ENCODE data around the gene SEC24C. TPM values are rescaled to one million over a fixed set of nuclear protein-coding genes. Genes with fewer than 3 reads are reported as not detected.

Gene SEC24C
- total and polyA plus RNA-seq, 2 of the 4 experiments (the other 2 are of a cell fraction): 74.2 to 88.9 TPM

DNA sequence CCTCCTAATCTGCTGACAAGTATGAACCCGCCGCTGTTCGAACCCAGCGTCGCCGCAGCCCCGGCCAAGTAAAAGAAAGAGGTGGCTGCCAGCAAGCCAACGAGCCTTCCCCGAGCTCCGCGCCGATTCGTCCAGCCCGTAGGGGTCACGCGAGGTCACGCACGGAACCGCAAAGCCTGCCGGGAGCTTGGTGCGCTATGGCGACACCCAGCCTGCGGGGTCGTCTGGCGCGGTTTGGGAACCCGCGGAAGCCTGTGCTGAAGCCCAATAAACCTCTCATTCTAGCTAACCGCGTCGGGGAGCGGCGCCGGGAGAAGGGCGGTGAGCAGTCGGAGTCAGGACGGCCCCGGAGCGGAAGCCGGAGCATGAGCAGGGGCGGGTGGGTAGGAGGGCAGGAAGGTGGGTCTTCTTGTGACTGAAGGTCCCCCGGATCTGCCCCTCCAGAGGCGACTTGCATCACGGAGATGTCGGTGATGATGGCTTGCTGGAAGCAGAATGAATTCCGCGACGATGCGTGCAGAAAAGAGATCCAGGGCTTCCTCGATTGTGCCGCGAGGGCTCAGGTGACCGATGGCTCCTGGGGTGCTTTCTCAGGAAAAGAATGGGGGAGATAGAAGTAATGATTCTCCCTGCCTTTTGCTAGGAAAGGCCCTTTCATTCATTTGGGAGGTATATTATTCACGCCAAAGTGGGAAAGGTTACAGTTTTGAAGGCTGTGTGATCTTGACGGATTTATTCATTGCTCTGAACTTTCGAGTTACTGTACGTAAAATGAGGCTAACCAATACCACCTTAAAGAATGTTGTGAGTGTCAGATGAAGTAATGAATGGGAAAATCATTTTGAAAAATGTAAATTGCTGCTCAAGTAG lies 37.9 kb downstream of the SEC24C start, which contains the start of gene CHCHD1:
Gene CHCHD1, plus strand, starts transcription at position 170 of the 870 bp plus-strand sequence. Its CDS starts 28 bp downstream, at position 198.
- Histone ChIP-seq H3K4me3 (ENCODE audit: insufficient read depth, low read depth, low read length) (peak within 1 kb of the TSS; percentile 92), H2BK20ac (ENCODE audit: low read depth, low read length) (no peak within 1 kb of the TSS), H2AK9ac (replicated peaks; ENCODE audit: low read depth, low read length, poor library complexity) (peak within 1 kb of the TSS; percentile 88), H3K56ac (ENCODE audit: extremely low read depth, insufficient read depth, low read length) (peak within 1 kb of the TSS; percentile 88), H3K27me3 (ENCODE audit: control insufficient read depth, insufficient read depth, low read length) (no peaks in the 10 kb centered on the region), H3K79me1 (ENCODE audit: low read depth in 1 of 2, low read length in 2 of 2) (peaks cover 18 to 53% of the 10 kb centered on the region in 2 experiments), H4K91ac (ENCODE audit: insufficient read depth, low read depth, low read length) (peak within 1 kb of the TSS; percentile 82), H3K23ac (ENCODE audit: low read depth, low read length) (peak within 1 kb of the TSS; percentile 85), H3K36me3 (ENCODE audit: control insufficient read depth, insufficient read depth, low read length) (peaks cover 7% of the 10 kb centered on the region), H3K14ac (replicated peaks; ENCODE audit: low read depth, low read length) (peak within 1 kb of the TSS; percentile 86), H4K20me1 (ENCODE audit: insufficient read depth, low read length) (peaks cover 13% of the 10 kb centered on the region), H3K9me3 (ENCODE audit: control insufficient read depth, insufficient read depth, low read length) (no peaks in the 10 kb centered on the region), H2AK5ac (ENCODE audit: low read depth, low read length) (peak within 1 kb of the TSS; percentile 88), H4K8ac (ENCODE audit: low read depth in 2 of 2, low read length in 2 of 2) (peak within 1 kb of the TSS; percentile 84 to 95), H3K4ac (ENCODE audit: low read depth, low read length) (peak within 1 kb of the TSS; percentile 87), H2AFZ (replicated peaks; ENCODE audit: low read length, poor library complexity) (peak within 1 kb of the TSS; percentile 97), H2BK5ac (ENCODE audit: low read depth, low read length, poor library complexity, severe bottlenecking) (peak within 1 kb of the TSS; percentile 90), H2BK15ac (ENCODE audit: low read depth, low read length) (no peak within 1 kb of the TSS), H3K18ac (ENCODE audit: low read depth, low read length) (peak within 1 kb of the TSS; percentile 49; the same call in 1 of the 2 replicates), H3K27ac (ENCODE audit: insufficient read depth, low read length) (peak within 1 kb of the TSS; percentile 90), H3K9me1 (ENCODE audit: insufficient read depth, low read length) (peaks cover 1% of the 10 kb centered on the region; the same call in 1 of the 2 replicates), H3K4me1 (ENCODE audit: control insufficient read depth, insufficient read depth, low read length) (peaks cover 5% of the 10 kb centered on the region; the same call in 1 of the 2 replicates), H3K4me2 (ENCODE audit: low read depth, low read length) (peak within 1 kb of the TSS; percentile 97), H2BK120ac (ENCODE audit: low read depth, low read length) (peak within 1 kb of the TSS; percentile 58; the same call in 1 of the 2 replicates), H3K9ac (ENCODE audit: low read depth, low read length) (peak within 1 kb of the TSS; percentile 91), H4K5ac (ENCODE audit: low read depth, low read length) (peak within 1 kb of the TSS; percentile 83)
- no TSS peak for BruUV-seq (replicated peaks)
- DNase-seq (peak; percentile 85), ATAC-seq (ENCODE audit: low read depth) (peak; percentile 74)
- intact Hi-C loops (cut with micrococcal nuclease) (loop anchor here (2.0 kb wide), 1 partner anchor 37 kb away; the partner anchor contains the start of gene SEC24C), dilution Hi-C loops (cut with HindIII; ENCODE audit: low sequenced_read_pairs, unreplicated experiment) (no loop called here), in situ Hi-C loops (cut with MboI; ENCODE audit: low sequenced_read_pairs) (no loop called here)
- WGBS, 2 experiments (ENCODE audit: extremely low coverage in 2 of 2, insufficient read length in 1 of 2): 1% methylated on average over 19 of the region's 57 CpGs; no CpG with 5 or more reads in 1 of the 2 experiments
- ChIA-PET POLR2A (ENCODE audit: unreplicated experiment) (interaction anchor here (0.7 kb wide), 1 partner anchor 38 kb away, joined by 4 read pairs; no protein-coding TSS in a partner anchor), CTCF (interaction anchor here (1.0 kb wide), 1 partner anchor 108 kb away, joined by 3 read pairs; no protein-coding TSS in a partner anchor)
- TF ChIP-seq BHLHE40 (IDR thresholded peaks at IDR 0.05; ENCODE audit: low read depth, low read length): peak; percentile 54
- TF ChIP-seq RFX5 (IDR thresholded peaks at IDR 0.05; ENCODE audit: low read depth, low read length): 0 out of 2 replicates have a peak, but pooled peaks have one; percentile 13
- TF ChIP-seq USF2 (IDR thresholded peaks at IDR 0.05; ENCODE audit: low read depth, low read length): peak; percentile 60; the same call in 1 of the 2 replicates
- no peak for TF ChIP-seq NFE2L2 (IDR thresholded peaks at IDR 0.05; ENCODE audit: low read depth, low read length)
- TF ChIP-seq MAFK (IDR thresholded peaks at IDR 0.05; ENCODE audit: low read depth, low read length): no peak
- peak; percentile 10; the same call in 1 of the 2 replicates for TF ChIP-seq MAZ (IDR thresholded peaks at IDR 0.05; ENCODE audit: borderline replicate concordance, low read depth, low read length)
- TF ChIP-seq MXI1 (IDR thresholded peaks at IDR 0.05; ENCODE audit: borderline replicate concordance, low read depth, low read length): peak; percentile 76
- TF ChIP-seq CEBPB (IDR thresholded peaks at IDR 0.05; ENCODE audit: low read depth, low read length): peak; percentile 73

All from IMR-90 (cell line).